CD1c-positive myeloid dendritic cell (primary cell): ENCODE measurements around the gene CD28.
"Not testable (repeated sequence)": the region's sequence is repeated elsewhere in the genome, so short reads cannot be mapped to it uniquely, and the experiment has no call there.

ENCODE experiments used
- DNase-seq: peaks from one replicate; pipeline ENCODE4 v3.0.0-alpha.2; 2016; ENCODE audit errors: extremely low spot score

Gene CD28

GRCh38 chr2:203784710-203785270 is 78.4 kb downstream of the CD28 start:
- not testable (repeated sequence) for DNase-seq

- not testable (repeated sequence) for DNase-seq
Measured at GRCh38 chr2:203785391-203786110, 79.1 kb downstream of the CD28 start.

GRCh38 chr2:203786549-203787351 is 80.3 kb downstream of the CD28 start:
- peak; percentile 82 for DNase-seq

GRCh38 chr2:203787979-203788378 is 81.5 kb downstream of the CD28 start:
- DNase-seq: peak; percentile 84
